K562 (cell line): ENCODE data around the gene SALL2. TPM values are rescaled to one million over a fixed set of nuclear protein-coding genes. Genes with fewer than 3 reads are reported as not detected.

Experiments
- ADNP ChIP-seq: fragments of 200-800 bp; sonication (Bioruptor generic); IDR thresholded peaks from 2 replicates; pipeline ENCODE4 v1.6.1; 2016; ENCODE audit warnings: missing genetic modification characterization, missing compliant biosample characterization
- GATA2 ChIP-seq: sonication (generic); formaldehyde crosslinking; IDR thresholded peaks from 2 replicates; pipeline ENCODE4 v1.4.0; 2020; ENCODE audit warnings: mild to moderate bottlenecking, missing genetic modification reagents
- GATAD2A ChIP-seq: fragments of 450-650 bp; IDR thresholded peaks from 2 replicates; pipeline ENCODE4 v1.6.1; 2017
- HNRNPLL ChIP-seq: fragments of 200-400 bp; formaldehyde crosslinking; IDR thresholded peaks from 2 replicates; pipeline ENCODE4 v1.6.1; 2017; ENCODE audit warnings: low read length, low read depth, mild to moderate bottlenecking; ENCODE audit not compliant: poor library complexity, severe bottlenecking
- MTF1 ChIP-seq: fragments of 250-450 bp; sonication (Bioruptor Pico); IDR thresholded peaks from 2 replicates; pipeline ENCODE4 v1.9.0; 2021; ENCODE audit warnings: moderate library complexity, mild to moderate bottlenecking, inconsistent platforms, borderline replicate concordance
- NFYB ChIP-seq: IDR thresholded peaks from 2 replicates; pipeline ENCODE4 v1.6.1; 2011; ENCODE audit warnings: mild to moderate bottlenecking, moderate library complexity; ENCODE audit not compliant: insufficient read length; ENCODE audit errors: extremely low read depth
- PCBP1 ChIP-seq: fragments of 200-400 bp; formaldehyde crosslinking; IDR thresholded peaks from 2 replicates; pipeline ENCODE4 v1.6.1; 2018; ENCODE audit warnings: mild to moderate bottlenecking, low read depth, low read length; ENCODE audit not compliant: poor library complexity, severe bottlenecking
- PHF8 ChIP-seq: fragments of 200-600 bp; sonication (generic); IDR thresholded peaks from 2 replicates; pipeline ENCODE4 v1.6.1; 2012; ENCODE audit warnings: mixed run types, mild to moderate bottlenecking, inconsistent platforms, low read length, moderate library complexity, borderline replicate concordance
- RBFOX2 ChIP-seq: fragments of 200-400 bp; formaldehyde crosslinking; IDR thresholded peaks from 2 replicates; pipeline ENCODE4 v1.6.1; 2017; ENCODE audit warnings: low read depth, mild to moderate bottlenecking, low read length, moderate library complexity
- RBM14 ChIP-seq: fragments of 200-400 bp; formaldehyde crosslinking; IDR thresholded peaks from 2 replicates; pipeline ENCODE4 v1.6.1; 2018; ENCODE audit warnings: low read depth, mild to moderate bottlenecking, low read length, moderate library complexity, borderline replicate concordance; ENCODE audit not compliant: insufficient read depth
- RHOXF2B ChIP-seq: fragments of 250-450 bp; sonication (Bioruptor Pico); conservative IDR thresholded peaks from 2 replicates; pipeline ENCODE4 v1.5.1; 2021
- RUNX1 ChIP-seq: sonication (generic); IDR thresholded peaks from 2 replicates; pipeline ENCODE4 v1.6.1; 2016; ENCODE audit warnings: antibody characterized with exemption, low read depth
- TGIF2 ChIP-seq: sonication (generic); formaldehyde crosslinking; IDR thresholded peaks from 2 replicates; pipeline ENCODE4 v1.8.1; 2022; ENCODE audit warnings: mild to moderate bottlenecking, missing genetic modification reagents, moderate library complexity
- polyA plus RNA-seq, 8 experiments: library from polyadenylated mRNA; depleted of rRNA in 4 of 8; stranded (reverse) in 5 of 8; unstranded in 3 of 8; fragments of >200 nt; fragmentation: Nextera tagmentation in 2 of 8; fragmentation: Illumina TruSeq in 1 of 8; extraction: Ambion mirVana in 2 of 8; extraction: Trizol in 1 of 8; gene quantifications; 2 replicates each; pipeline versions ENCODE4 v1.2.1 to v1.2.3, GENCODE V29; 2011 to 2014; ENCODE audit warnings: inconsistent platforms in 1 of 8, missing spikeins in 1 of 8
- total RNA-seq, 7 experiments: library from RNA; depleted of rRNA in 6 of 7; stranded (reverse); fragments of >200 nt in 6 of 7; fragmentation: Illumina TruSeq in 2 of 7; extraction: Trizol in 2 of 7; gene quantifications; 2 replicates each; pipeline versions ENCODE4 v1.2.1 to v1.2.3, GENCODE V29; 2011 to 2021; ENCODE audit warnings: low replicate concordance in 1 of 7
- TF ChIP-seq, protein P1 (sequence below): sonication (generic); formaldehyde crosslinking; IDR thresholded peaks from 2 replicates; pipeline ENCODE4 v1.8.0; 2022; ENCODE audit warnings: missing genetic modification reagents, mild to moderate bottlenecking, borderline replicate concordance
- TF ChIP-seq, protein P2 (sequence below), 2 experiments: fragments of 450-650 bp; IDR thresholded peaks; 2 replicates each; pipeline ENCODE4 v1.6.1; 2016
- TF ChIP-seq, protein P3 (sequence below): IDR thresholded peaks from 2 replicates; pipeline ENCODE4 v1.6.1; 2011; ENCODE audit not compliant: insufficient read length; ENCODE audit errors: extremely low read depth
- TF ChIP-seq, protein P4 (sequence below): fragments of 450-650 bp; IDR thresholded peaks from 2 replicates; pipeline ENCODE4 v1.6.1; 2017; ENCODE audit warnings: mild to moderate bottlenecking, moderate library complexity
- TF ChIP-seq, protein P5 (sequence below): fragments of 150-350 bp; conservative IDR thresholded peaks from 2 replicates; pipeline ENCODE4 v1.6.1; 2014; ENCODE audit warnings: low read length

Gene SALL2
- total and polyA plus RNA-seq, 9 of the 15 experiments (the other 6 are each of a cell fraction or from before 2014, with no cell fraction given): 6.6 to 30.4 (median 12.9) TPM

DNA sequence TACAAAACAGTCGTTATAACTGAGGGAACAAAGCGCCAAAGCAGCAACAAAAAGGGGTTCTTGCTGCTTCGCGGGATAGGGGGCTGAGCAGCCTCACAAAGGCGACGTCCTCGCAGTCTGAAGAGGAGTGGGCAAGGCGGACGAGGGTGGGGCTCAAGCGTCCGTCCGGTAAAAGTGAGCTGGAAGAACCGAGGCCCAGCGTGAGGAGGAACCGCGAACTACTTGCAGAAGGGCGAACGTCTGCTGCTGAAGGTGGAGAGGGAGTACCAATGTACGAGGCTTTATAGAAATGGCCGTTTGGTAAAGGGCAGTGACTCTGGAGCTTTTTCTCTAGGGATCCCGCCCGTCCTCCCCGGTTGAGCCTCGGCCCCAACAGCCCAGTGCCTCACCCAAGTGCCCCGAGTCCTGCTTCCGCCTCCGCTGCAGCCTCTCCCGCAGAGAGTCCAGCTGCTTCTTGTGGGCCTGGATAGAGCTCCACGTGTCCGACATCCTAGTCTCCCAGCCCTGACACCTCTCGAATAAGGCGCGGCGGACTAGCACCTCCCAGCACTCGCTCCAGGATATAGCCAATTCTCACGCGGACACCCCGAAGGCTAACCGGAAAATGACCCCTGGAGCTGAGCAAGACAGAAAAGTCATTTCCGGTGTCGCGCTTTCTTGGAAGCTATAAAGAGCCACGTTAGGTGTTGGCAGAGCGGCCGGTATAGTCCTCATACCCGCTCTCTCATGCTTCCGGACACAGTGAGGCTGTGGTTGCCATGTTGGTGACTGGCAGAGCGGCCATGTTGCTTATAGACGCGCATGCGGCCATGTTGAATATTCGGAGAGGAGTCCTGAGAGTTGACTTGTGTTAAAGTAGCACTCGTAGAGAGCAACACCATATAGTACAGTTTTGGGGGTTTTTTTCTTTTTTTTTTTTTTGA lies 15.2 kb downstream of the SALL2 start, which contains the start of gene METTL3 (continued):
- TF ChIP-seq RBM14 (no peak), PHF8 (peak; percentile 78; the same call in 1 of the 2 replicates), RHOXF2B (CRISPR knock-in tag) (no peak), GATAD2A (no peak), MTF1 (CRISPR knock-in tag) (no peak), RBFOX2 (peak; percentile 91), PCBP1 (no peak), HNRNPLL (no peak), RUNX1 (no peak), GATA2 (CRISPR knock-in tag) (no peak), TGIF2 (CRISPR knock-in tag) (no peak), ADNP (tag) (no peak), NFYB (no peak)
- TF ChIP-seq, protein P1, sequence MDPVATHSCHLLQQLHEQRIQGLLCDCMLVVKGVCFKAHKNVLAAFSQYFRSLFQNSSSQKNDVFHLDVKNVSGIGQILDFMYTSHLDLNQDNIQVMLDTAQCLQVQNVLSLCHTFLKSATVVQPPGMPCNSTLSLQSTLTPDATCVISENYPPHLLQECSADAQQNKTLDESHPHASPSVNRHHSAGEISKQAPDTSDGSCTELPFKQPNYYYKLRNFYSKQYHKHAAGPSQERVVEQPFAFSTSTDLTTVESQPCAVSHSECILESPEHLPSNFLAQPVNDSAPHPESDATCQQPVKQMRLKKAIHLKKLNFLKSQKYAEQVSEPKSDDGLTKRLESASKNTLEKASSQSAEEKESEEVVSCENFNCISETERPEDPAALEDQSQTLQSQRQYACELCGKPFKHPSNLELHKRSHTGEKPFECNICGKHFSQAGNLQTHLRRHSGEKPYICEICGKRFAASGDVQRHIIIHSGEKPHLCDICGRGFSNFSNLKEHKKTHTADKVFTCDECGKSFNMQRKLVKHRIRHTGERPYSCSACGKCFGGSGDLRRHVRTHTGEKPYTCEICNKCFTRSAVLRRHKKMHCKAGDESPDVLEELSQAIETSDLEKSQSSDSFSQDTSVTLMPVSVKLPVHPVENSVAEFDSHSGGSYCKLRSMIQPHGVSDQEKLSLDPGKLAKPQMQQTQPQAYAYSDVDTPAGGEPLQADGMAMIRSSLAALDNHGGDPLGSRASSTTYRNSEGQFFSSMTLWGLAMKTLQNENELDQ (CRISPR knock-in tag): no peak
- TF ChIP-seq, protein P2, sequence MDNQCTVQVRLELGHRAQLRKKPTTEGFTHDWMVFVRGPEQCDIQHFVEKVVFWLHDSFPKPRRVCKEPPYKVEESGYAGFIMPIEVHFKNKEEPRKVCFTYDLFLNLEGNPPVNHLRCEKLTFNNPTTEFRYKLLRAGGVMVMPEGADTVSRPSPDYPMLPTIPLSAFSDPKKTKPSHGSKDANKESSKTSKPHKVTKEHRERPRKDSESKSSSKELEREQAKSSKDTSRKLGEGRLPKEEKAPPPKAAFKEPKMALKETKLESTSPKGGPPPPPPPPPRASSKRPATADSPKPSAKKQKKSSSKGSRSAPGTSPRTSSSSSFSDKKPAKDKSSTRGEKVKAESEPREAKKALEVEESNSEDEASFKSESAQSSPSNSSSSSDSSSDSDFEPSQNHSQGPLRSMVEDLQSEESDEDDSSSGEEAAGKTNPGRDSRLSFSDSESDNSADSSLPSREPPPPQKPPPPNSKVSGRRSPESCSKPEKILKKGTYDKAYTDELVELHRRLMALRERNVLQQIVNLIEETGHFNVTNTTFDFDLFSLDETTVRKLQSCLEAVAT (IDR thresholded peaks at IDR 0.05): no peak
- TF ChIP-seq, protein P3, sequence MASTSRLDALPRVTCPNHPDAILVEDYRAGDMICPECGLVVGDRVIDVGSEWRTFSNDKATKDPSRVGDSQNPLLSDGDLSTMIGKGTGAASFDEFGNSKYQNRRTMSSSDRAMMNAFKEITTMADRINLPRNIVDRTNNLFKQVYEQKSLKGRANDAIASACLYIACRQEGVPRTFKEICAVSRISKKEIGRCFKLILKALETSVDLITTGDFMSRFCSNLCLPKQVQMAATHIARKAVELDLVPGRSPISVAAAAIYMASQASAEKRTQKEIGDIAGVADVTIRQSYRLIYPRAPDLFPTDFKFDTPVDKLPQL: no peak
- TF ChIP-seq, protein P4, sequence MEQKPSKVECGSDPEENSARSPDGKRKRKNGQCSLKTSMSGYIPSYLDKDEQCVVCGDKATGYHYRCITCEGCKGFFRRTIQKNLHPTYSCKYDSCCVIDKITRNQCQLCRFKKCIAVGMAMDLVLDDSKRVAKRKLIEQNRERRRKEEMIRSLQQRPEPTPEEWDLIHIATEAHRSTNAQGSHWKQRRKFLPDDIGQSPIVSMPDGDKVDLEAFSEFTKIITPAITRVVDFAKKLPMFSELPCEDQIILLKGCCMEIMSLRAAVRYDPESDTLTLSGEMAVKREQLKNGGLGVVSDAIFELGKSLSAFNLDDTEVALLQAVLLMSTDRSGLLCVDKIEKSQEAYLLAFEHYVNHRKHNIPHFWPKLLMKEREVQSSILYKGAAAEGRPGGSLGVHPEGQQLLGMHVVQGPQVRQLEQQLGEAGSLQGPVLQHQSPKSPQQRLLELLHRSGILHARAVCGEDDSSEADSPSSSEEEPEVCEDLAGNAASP: no peak
- TF ChIP-seq, protein P5, sequence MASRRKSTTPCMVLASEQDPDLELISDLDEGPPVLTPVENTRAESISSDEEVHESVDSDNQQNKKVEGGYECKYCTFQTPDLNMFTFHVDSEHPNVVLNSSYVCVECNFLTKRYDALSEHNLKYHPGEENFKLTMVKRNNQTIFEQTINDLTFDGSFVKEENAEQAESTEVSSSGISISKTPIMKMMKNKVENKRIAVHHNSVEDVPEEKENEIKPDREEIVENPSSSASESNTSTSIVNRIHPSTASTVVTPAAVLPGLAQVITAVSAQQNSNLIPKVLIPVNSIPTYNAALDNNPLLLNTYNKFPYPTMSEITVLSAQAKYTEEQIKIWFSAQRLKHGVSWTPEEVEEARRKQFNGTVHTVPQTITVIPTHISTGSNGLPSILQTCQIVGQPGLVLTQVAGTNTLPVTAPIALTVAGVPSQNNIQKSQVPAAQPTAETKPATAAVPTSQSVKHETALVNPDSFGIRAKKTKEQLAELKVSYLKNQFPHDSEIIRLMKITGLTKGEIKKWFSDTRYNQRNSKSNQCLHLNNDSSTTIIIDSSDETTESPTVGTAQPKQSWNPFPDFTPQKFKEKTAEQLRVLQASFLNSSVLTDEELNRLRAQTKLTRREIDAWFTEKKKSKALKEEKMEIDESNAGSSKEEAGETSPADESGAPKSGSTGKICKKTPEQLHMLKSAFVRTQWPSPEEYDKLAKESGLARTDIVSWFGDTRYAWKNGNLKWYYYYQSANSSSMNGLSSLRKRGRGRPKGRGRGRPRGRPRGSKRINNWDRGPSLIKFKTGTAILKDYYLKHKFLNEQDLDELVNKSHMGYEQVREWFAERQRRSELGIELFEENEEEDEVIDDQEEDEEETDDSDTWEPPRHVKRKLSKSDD: no peak
